SK-N-SH (cell line): ENCODE results near the gene RERG.

Experiments
- CTCF ChIP-seq: fragments of 200-600 bp; sonication (generic); IDR thresholded peaks from 2 replicates; pipeline ENCODE4 v1.6.1; 2017; ENCODE audit warnings: antibody characterized with exemption, mild to moderate bottlenecking, moderate library complexity
- ELF1 ChIP-seq: IDR thresholded peaks from 2 replicates; pipeline ENCODE4 v1.4.0; 2012
- EP300 ChIP-seq, 2 experiments: IDR thresholded peaks; 2 replicates each; pipeline versions ENCODE4 v1.4.0 to v1.6.1; 2012; ENCODE audit warnings: borderline replicate concordance in 1 of 2, low read depth in 1 of 2, low read length in 1 of 2
- EZH2phosphoT487 ChIP-seq: fragments of 200-600 bp; sonication (generic); IDR thresholded peaks from 2 replicates; pipeline ENCODE4 v1.6.1; 2017; ENCODE audit warnings: low read depth, mixed run types, mild to moderate bottlenecking, antibody characterized with exemption, moderate library complexity, borderline replicate concordance
- FOXJ3 ChIP-seq: sonication (generic); formaldehyde crosslinking; IDR thresholded peaks from 2 replicates; pipeline ENCODE4 v1.5.1; 2020; ENCODE audit warnings: mild to moderate bottlenecking, missing genetic modification reagents
- JUND ChIP-seq: IDR thresholded peaks from 2 replicates; pipeline ENCODE4 v1.4.0; 2012
- MXI1 ChIP-seq: IDR thresholded peaks from 2 replicates; pipeline ENCODE4 v1.6.1; 2012; ENCODE audit warnings: mild to moderate bottlenecking, low read depth, low read length, improper control_type of control experiment
- POLR2AphosphoS5 ChIP-seq: IDR thresholded peaks from 2 replicates; pipeline ENCODE4 v1.6.1; 2012; ENCODE audit warnings: low read depth, low read length
- RAD21 ChIP-seq: IDR thresholded peaks from 2 replicates; pipeline ENCODE4 v1.6.1; 2012; ENCODE audit warnings: mild to moderate bottlenecking, low read length
- YY1 ChIP-seq: IDR thresholded peaks from 2 replicates; pipeline ENCODE4 v1.4.0; 2012; ENCODE audit warnings: low read depth, mild to moderate bottlenecking
- TF ChIP-seq, protein P1 (sequence below): fragments of 150-350 bp; IDR thresholded peaks from 2 replicates; pipeline ENCODE4 v1.6.1; 2017; ENCODE audit warnings: antibody characterized with exemption, low read length, low read depth, borderline replicate concordance

- TF ChIP-seq ELF1 (no peak), RAD21 (no peak), CTCF (no peak), EZH2phosphoT487 (no peak), JUND (no peak), POLR2AphosphoS5 (no peak), EP300 (IDR thresholded peaks at IDR 0.05; ENCODE audit: borderline replicate concordance in 1 of 2, low read depth in 1 of 2, low read length in 1 of 2) (no peak), FOXJ3 (CRISPR knock-in tag) (no peak), MXI1 (no peak), YY1 (no peak)
- TF ChIP-seq, protein P1, sequence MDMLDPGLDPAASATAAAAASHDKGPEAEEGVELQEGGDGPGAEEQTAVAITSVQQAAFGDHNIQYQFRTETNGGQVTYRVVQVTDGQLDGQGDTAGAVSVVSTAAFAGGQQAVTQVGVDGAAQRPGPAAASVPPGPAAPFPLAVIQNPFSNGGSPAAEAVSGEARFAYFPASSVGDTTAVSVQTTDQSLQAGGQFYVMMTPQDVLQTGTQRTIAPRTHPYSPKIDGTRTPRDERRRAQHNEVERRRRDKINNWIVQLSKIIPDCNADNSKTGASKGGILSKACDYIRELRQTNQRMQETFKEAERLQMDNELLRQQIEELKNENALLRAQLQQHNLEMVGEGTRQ = no peak
These were observed 27.3 kb downstream of the RERG start for GRCh38 chr12:15193946-15194345.
